Measurements from ENCODE around the gene VPS13A.

The VPS13A gene

GRCh38 chr9:77440057-77440456, 262.7 kb downstream of the VPS13A start (continued):
- TF ChIP-seq KLF10 (tag by site-specific recombination; IDR thresholded peaks at IDR 0.05) (no peak), ZNF473 (tag by site-specific recombination; IDR thresholded peaks at IDR 0.05) (no peak), ZNF660 (tag by site-specific recombination; IDR thresholded peaks at IDR 0.05) (peak; percentile 82; the same call in 1 of the 2 replicates), PRDM10 (tag by site-specific recombination; IDR thresholded peaks at IDR 0.05) (no peak), ZNF610 (tag by site-specific recombination; IDR thresholded peaks at IDR 0.05; ENCODE audit: borderline replicate concordance) (no peak), ZNF747 (tag by site-specific recombination; IDR thresholded peaks at IDR 0.05) (no peak), ZNF777 (tag by site-specific recombination; IDR thresholded peaks at IDR 0.05; ENCODE audit: borderline replicate concordance) (no peak), ZNF792 (tag by site-specific recombination; IDR thresholded peaks at IDR 0.05) (no peak), ZNF664 (tag by site-specific recombination; IDR thresholded peaks at IDR 0.05) (no peak), HOXA7 (CRISPR knock-in tag; IDR thresholded peaks at IDR 0.05; ENCODE audit: borderline replicate concordance) (no peak), ZNF202 (tag by site-specific recombination; IDR thresholded peaks at IDR 0.05; ENCODE audit: borderline replicate concordance) (no peak), ZNF558 (tag by site-specific recombination; IDR thresholded peaks at IDR 0.05) (no peak), PRDM1 (tag by site-specific recombination; IDR thresholded peaks at IDR 0.05) (peak; percentile 58), ZNF214 (tag by site-specific recombination; IDR thresholded peaks at IDR 0.05; ENCODE audit: borderline replicate concordance) (no peak), ZBTB48 (tag by site-specific recombination; IDR thresholded peaks at IDR 0.05) (peak; percentile 71; the same call in 1 of the 2 replicates), ZNF280D (tag by site-specific recombination; IDR thresholded peaks at IDR 0.05) (no peak), ZNF785 (tag by site-specific recombination; IDR thresholded peaks at IDR 0.05) (no peak), ZNF707 (tag by site-specific recombination; IDR thresholded peaks at IDR 0.05) (no peak), ZNF169 (tag by site-specific recombination; IDR thresholded peaks at IDR 0.05) (no peak), ZNF416 (tag by site-specific recombination; IDR thresholded peaks at IDR 0.05) (no peak), MEIS1 (CRISPR knock-in tag; IDR thresholded peaks at IDR 0.05; ENCODE audit: borderline replicate concordance) (no peak), HOXC10 (CRISPR knock-in tag; IDR thresholded peaks at IDR 0.05) (no peak), ZNF112 (tag by site-specific recombination; IDR thresholded peaks at IDR 0.05) (no peak), ZNF426 (tag by site-specific recombination; IDR thresholded peaks at IDR 0.05) (no peak), ZNF645 (tag by site-specific recombination; IDR thresholded peaks at IDR 0.05) (no peak), ZBTB49 (tag by site-specific recombination; IDR thresholded peaks at IDR 0.05; ENCODE audit: low read depth) (no peak), ZNF341 (tag by site-specific recombination; IDR thresholded peaks at IDR 0.05; ENCODE audit: low read depth) (no peak), ZNF174 (tag by site-specific recombination; IDR thresholded peaks at IDR 0.05) (no peak), ZNF423 (tag by site-specific recombination; IDR thresholded peaks at IDR 0.05) (peak; percentile 80), EGR2 (tag by site-specific recombination; IDR thresholded peaks at IDR 0.05; ENCODE audit: low read depth) (no peak), ZNF677 (tag by site-specific recombination; IDR thresholded peaks at IDR 0.05) (no peak)

All from HEK293 (cell line).